22Rv1 (cell line): ENCODE data around the gene CIRBP.

Experiments
- ZFX ChIP-seq: fragments of 450-650 bp; IDR thresholded peaks from 2 replicates; pipeline ENCODE4 v1.6.1; 2017; ENCODE audit warnings: antibody characterized with exemption, borderline replicate concordance
- TF ChIP-seq, protein P1 (sequence below): fragments of 450-650 bp; IDR thresholded peaks from 2 replicates; pipeline ENCODE4 v1.5.1; 2017; ENCODE audit warnings: mild to moderate bottlenecking

DNA sequence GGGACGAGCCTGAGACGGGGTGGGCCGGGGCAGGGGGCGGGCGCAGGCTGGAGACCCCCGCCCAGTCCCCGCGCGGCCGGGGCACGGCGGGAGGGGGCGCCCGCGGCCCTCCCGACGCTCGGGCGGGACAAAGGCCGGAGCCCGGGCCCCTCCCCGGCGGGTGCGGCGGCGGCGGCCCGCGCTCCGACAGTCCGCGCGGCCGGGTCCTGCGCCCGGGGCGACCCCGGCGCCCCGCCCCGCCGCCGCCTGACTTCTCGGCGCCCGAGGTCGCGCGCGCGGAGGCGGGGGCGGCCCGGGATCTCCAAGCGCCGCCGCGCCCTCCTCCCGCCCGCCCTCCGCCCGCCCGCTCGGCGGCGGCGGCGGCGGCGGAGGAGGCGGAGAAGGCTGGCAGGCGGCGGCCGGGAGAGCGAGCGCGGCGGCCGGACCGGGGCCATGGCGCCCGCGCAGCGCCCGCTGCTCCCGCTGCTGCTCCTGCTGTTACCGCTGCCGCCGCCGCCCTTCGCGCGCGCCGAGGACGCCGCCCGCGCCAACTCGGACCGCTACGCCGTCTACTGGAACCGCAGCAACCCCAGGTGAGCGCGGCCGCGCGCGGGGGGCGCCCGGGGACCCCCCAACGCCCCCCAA, 16.7 kb downstream of the CIRBP start, which contains the start of gene EFNA2:
- TF ChIP-seq, protein P1, sequence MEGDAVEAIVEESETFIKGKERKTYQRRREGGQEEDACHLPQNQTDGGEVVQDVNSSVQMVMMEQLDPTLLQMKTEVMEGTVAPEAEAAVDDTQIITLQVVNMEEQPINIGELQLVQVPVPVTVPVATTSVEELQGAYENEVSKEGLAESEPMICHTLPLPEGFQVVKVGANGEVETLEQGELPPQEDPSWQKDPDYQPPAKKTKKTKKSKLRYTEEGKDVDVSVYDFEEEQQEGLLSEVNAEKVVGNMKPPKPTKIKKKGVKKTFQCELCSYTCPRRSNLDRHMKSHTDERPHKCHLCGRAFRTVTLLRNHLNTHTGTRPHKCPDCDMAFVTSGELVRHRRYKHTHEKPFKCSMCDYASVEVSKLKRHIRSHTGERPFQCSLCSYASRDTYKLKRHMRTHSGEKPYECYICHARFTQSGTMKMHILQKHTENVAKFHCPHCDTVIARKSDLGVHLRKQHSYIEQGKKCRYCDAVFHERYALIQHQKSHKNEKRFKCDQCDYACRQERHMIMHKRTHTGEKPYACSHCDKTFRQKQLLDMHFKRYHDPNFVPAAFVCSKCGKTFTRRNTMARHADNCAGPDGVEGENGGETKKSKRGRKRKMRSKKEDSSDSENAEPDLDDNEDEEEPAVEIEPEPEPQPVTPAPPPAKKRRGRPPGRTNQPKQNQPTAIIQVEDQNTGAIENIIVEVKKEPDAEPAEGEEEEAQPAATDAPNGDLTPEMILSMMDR: peak; percentile 50
- TF ChIP-seq ZFX: no peak
